NCI-H1417 treated with DMSO at 0.1 percent for 48 hours (cell line): ENCODE results near the gene ZNF385D.

Experiments
- DNase-seq: peaks from one replicate; lab custom pipeline; 2025; lab: John Stamatoyannopoulos, UW

The ZNF385D gene

GRCh38 chr3:21372316-21372715 is 378.7 kb downstream of the ZNF385D start:
- DNase-seq, result no peak
